Putamen (tissue), 1 donor: ENCODE results near the gene ATP13A2.

Experiments used
- DNase-seq: peaks from one replicate; pipeline ENCODE4 v3.0.0-alpha.2; 2016; ENCODE audit warnings: low spot score

The ATP13A2 gene

DNA sequence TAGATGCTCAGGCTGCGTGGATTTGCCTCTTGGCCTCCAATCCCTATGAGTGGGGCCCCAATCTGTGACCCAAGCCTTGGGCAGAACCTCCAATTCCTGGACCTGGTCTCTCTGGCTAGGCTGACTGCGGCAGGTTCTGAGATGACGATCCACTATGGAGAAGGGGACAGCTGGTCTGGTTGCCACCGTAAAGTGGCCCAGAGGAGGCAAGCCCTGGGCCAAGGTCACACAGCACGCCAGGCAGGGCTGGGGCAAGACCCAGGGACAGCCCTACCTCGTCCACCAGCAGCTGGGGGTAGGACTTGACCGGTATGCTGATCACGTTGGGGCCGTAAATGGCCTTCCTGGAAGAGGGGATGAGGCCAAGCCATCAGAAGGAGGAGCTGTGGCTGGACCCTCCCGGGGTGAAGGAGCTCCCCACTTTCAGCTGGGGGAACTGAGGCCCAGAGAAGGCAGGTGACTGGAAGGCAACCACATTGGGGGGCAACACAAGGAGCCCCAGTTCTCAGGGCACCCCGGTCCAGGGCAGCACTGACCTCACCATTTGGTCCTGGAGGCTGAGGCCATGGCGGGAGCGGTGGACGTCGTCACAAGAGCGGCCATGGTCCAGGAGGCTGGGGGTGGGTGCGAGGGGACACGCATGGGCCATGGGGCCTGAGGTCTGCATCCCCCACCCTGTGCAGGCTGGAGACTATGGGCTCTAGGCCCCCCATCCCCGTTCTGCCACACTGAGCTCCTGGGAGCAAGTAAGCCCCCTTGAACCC lies 9.8 kb downstream of the ATP13A2 start:
- no peak for DNase-seq

DNA sequence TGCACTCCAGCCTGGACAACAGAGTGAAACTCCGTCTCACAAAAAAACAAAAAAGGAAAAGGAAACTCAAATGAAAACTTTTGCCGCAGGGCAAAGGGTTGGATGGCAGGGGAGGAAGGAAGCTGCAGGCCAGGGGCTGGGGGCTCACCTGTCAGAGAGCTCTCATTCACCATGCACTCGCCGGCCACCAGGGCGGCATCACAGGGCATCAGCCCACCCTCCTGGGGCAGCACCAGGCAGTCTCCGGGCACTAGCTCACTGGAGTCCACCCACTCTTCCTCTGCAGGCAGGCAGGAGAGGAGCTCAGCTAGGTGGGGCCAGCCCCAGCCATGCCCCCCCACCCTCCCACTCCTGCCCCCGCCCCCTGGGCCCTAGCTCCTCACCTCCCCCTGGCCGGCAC lies 11.9 kb downstream of the ATP13A2 start:
- DNase-seq = no peak

DNA sequence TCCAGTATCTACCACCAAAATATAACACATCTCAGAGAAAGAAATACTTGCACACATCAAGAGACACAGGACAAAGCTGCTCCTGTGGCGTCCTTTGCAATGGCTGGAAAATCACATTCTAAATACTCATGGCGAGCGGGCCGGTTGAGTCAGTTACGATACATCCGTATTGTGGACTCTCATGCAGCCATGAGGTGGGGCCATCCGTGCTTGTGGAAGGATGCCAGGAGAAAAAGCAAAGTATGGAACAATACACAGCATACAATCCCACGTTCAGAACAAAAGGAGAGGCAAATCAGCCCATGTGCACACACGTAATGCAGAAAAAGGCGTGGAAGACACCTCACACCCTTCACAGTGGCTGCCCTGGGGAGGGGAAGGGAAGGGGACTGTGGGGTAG lies 13.1 kb downstream of the ATP13A2 start:
- no peak for DNase-seq

DNA sequence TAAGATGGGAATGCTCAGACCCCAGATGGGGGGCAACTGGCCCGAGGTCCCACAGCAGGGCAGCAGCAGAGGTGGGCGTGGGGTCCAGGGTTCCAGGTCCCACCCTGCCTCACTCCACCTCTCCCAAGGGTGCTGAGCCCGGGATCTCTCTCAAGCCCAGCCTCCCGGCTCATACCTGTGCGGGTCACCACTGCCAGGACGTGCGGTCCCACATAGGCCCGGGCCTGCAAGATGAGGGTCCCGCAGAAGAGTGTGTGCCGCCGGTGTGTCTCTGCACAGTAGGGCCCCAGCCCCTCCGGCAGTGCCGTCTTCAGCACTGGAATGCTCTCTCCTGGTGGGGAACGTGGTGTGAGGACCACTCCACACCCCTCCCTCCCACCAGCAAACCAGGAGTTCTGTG lies 14.9 kb downstream of the ATP13A2 start:
- no peak for DNase-seq

DNA sequence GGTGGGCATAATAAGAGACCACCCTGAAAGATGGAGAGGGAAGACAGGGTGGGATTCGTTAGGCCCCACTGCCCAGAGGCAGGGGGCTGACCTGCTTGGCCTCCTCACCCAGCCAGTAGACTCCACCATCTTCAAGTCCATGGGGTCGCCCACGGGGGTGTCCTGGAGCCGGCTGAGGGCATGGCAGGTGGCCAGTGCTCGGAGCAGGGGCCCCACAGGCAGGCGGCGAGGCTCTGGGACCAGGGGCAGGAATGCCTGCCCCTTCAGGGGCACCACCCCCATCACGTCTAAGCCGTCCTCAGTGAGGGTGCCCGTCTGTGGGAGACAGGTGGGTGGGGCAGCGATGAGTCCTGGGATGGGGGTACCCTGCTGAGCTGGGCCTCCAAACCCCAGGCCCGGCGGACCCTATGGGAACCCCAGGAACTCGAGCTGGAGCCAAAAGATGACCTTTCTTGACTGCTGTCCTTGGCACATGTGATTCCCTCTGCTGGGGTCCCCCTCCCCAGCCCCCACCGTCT lies 18.1 kb downstream of the ATP13A2 start:
- DNase-seq = no peak

DNA sequence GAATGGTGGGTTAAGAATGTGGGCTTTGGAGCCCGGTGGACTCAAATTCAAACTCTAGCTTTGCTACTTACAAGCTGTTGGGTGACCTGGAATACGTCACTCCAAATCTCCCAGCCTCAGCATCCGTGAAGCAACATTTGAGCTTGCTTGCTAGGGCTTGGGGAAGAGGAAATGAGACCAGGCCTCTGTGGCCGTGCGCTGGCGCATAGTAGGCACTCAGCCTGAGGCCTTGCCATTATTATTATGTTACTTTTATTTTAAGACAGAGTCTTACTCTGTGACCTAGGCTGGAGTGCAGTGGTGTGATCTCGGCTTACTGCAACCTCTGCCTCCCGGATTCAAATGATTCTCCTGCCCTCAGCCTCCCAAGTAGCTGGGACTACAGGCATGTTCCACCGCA lies 19.1 kb downstream of the ATP13A2 start:
- DNase-seq = no peak

DNA sequence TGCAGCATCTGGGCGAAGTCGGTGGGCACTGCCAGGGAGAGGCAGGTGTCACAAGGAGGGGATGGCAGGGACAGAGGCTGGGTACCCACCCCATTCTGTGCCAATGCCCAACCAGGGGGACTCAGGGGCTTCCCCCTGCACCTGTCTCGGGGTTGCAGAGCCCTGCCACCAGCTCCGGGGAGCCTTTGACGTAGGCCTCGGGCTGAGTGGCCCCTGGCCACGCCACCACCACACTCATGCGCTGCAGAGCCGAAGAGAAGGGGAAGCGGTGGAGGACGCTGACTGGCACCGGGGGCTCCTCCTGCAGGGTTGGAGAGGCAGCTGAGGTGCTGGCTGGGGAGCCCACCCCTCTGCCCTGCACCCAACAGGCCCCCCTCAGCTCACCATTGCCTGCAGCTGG lies 19.6 kb downstream of the ATP13A2 start:
- no peak for DNase-seq

DNA sequence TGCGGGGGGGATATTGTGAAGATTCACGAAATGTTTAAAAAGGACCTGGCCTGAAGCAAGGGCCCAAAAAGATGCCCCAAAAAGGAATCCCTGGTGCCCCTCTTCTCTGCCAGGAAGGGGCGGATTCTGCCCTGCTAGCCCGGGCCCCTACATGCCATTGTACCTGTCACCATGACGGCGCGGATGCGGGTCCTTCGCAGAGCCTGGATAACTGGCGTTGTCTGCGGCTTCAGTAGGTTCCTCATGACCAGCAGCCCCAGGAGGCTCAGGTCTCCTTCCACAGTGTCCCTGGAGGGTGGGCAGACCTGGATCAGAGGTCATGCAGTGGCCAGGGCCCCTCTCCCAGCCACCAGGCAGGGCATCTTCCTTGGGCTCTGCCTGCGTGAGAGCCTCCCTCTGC lies 20.2 kb downstream of the ATP13A2 start:
- DNase-seq = no peak

DNA sequence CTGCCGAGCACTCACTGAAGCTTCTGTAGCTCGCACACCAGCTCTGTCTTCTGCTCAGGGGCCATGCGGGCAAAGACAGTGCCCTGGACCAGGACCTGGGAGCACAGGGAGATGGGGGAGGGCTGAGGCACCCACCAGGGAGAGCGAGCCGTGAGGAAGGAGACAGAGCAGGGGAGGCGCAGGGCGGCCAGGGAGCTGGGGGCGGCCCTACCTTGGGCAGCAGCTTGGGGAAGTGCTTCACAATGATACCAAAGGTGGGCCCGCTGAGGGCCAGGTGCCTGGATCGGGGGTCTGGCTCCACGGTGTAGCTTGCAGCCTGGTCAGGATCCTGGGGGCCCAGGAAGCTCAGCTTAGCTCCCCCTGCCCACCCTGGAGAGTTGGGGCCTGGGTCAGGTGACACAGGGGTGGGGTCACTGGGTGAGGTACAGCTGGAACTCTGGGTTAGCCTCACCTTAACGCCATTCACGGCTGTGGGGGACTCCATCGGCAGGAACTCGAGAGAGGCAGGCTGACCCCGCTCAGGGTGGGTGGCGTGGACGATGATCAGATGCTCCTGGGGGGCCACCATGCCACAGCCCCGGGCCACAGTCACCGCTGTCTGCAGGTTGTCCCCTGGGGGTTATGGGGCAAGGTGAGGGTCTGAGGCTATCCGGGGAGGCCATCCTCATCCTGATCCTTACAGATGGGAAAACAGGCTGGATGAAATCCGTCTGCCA lies 21.9 kb downstream of the ATP13A2 start:
- no peak for DNase-seq

DNA sequence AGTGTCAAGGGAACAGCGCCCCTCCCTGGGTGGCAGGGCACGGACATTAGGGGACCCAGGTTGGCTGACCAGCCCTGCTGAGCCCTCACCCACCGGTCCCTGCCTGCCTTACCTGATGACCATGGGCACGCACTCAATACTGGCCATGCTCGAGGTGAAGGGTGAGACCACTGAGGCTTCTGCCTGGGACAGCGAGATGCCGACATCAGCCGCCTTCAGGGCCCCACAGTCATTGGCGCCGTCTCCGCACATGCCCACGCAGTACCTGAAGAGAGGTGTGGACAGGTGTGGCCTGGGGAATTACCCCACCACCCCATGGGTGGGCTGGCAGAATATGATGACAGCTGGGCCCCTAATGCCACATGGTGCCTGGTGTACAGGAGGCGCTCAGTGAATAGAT lies 23.5 kb downstream of the ATP13A2 start:
- DNase-seq = no peak

DNA sequence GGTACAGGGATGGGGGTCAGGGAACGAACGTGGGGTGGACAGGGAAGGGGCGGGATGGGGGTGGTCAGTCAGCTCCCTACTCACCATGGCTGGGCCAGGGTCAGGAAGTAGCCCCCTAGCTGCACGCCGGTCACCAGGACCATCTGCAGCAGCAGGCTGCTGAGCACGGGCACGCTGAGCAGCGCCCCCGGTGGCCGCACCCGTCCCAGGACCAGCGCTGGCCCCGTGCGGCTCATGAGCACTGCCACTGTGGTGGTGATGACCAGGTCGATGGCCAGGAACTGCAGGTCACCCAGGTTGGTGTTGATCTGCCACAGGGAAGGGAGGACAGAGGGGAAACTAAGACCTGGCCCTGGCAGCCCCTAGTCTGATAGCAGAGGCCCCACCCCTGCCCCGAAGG lies 24.8 kb downstream of the ATP13A2 start:
- no peak for DNase-seq

DNA sequence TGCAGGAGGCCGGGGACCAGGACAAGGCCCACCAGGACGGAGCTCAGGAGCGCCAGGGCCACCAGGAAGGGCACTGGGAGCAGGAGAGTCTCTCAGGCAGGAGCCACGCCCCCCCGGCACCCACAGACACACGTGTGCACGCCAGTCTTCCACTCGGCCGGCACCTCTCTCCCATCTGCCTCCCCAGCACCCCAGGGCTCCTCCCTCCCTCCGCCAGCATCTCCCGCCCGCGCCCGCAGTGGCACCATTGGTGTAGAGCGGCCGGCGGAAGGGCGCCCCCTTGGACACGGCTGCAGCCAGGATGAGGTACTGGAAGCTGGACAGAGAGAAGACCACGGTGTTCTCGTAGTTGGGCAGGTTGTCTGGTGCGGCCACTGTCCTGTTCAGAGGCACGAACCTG lies 25.2 kb downstream of the ATP13A2 start:
- DNase-seq = no peak

DNA sequence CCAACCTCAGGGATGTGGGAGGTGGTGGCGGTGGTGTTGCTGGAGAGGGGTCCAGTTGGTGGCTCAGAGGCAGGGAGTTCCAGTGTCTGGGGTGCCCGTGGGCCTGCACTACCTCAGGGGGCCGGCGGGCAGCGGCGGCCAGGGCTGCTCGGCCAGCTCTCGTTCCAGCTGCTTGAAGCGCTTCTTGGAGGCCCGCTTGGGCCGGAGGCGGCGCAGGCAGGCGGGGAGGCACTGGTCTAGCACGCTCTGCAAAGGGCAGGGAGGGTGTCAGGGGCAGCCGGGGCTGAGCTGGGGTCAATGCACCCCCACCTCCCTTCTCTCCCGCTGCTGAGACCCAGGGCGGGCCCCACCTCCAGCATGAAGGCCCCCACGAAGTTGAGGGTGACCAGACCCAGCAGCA lies 25.6 kb downstream of the ATP13A2 start:
- no peak for DNase-seq

DNA sequence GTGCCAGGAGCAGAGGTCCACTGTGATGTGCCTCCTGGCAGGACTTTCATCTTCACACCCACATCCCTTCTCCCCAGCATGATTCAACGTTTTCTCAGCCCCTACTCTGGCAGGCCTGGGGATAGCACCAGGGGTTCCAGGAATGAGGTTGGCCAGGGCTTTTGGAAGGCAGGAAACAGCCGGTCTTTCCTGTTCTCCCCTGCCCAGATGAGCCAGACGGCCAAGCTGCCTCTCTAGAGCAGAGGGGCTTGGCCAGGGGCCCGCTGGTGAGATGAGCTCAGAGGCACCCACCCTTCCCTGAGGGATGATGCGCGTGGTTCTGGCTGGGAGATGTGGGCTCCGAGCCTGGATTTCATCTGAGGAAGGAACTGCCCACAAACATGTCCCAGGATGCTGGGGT lies 27.0 kb downstream of the ATP13A2 start:
- DNase-seq = no peak

DNA sequence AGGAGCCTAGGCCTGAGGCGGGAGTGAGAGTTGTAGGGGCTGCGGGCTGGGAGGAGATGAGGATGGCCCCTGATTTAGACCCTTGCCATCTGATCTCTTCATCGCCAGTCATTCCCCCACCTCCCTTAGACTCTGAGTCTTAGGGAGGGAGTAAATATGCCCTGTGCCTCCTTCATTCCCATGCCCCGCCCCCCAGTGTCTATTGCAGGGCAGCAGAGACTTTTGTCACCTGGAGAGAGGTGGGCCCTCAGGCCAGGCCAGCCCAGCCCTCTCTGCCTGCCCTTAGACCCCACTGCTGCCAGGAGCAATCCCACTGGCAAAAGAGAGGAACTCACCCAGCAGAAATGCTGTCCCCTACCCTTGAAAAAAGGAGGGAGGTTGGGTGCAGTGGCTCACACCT lies 28.1 kb downstream of the ATP13A2 start:
- DNase-seq = no peak

DNA sequence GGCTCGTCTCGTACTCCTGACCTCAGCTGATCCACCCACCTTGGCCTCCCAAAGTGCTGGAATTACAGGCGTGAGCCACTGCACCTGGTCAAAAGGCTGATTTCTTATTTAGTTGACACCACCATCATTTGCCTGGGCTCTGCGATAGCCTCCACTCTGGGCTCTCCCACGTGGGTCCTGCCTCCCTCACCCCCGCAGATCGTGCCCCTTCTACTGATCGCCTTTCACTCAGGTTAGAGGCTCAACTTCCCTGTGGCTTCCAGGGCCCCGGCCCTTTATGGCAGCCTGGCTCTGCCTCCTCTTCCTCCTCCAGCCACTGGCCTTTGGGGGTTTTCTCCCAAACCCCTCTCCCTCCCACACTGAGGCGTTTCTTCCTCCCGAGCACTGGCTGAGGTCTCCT lies 28.8 kb downstream of the ATP13A2 start:
- DNase-seq = no peak

DNA sequence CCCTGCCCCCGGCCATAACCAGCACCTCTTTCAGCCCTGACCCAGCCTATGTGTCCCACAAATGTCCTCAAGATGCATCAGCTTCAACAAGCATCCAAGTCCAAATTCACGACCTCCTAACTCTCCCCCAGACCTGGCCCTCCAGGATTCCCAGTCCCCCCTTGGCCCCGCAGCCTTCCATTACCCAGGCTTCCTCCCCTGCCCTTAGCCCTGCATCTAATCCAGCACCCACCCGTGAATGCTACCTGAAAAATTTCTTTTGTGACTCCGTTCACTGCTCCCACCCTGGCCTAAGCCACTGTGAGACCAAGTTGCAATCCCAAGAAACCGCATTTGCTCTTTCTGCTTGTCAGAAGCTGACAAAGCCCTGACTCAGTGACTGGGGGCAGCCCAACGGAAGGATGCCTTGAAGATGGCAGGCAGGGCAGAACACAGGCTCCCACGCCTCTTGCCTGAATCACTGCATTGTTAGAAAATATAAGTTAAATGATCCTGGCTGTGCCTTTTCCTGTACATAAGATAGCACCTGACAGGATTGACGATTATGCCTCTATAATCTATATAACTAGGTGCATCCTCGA lies 30.4 kb downstream of the ATP13A2 start:
- no peak for DNase-seq

DNA sequence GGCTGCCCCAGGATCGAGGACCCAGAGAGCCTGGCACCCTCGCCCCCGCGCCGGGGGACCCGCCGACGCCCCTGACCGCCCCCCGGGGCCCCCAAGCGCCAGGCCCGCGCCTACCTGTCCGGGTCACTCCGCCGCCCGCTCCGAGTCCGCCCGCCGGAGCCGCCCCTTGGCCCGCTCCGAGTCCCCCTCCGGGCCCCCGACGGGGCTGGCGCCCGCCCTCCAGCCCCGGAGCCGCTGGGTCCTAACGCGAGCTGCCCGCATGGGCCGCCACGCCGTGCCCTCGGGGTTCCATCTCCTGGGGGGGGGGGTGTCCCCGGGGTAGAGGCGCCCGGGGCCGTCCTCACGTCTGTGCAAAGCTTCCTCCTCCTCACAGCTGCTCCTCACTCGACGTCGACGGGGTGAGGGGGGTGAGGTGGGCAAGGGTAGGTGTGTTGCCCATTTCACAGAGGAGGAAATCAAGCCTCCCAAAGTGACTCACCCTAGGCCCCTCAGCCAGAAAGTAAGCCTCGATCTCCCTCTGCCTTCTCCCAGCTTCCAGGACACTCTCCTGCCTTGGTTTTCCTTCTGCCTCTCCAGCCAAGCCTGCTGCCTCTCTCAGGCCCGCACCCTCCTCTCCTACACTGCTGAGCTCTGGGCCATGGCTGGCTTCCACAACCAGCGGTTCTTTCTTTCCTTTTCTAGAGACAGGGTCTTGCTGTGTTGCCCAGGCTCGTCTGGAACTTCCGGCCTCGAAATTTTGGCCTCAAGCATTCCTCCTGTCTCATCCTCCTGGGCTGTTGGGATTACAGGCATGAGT lies 31.1 kb downstream of the ATP13A2 start, which contains the start of gene MFAP2:
TSS of gene MFAP2 (minus strand) at position 148 of the 796 bp plus-strand sequence. CDS start 2,347 bp downstream, outside the sequence.
- no peak for DNase-seq

DNA sequence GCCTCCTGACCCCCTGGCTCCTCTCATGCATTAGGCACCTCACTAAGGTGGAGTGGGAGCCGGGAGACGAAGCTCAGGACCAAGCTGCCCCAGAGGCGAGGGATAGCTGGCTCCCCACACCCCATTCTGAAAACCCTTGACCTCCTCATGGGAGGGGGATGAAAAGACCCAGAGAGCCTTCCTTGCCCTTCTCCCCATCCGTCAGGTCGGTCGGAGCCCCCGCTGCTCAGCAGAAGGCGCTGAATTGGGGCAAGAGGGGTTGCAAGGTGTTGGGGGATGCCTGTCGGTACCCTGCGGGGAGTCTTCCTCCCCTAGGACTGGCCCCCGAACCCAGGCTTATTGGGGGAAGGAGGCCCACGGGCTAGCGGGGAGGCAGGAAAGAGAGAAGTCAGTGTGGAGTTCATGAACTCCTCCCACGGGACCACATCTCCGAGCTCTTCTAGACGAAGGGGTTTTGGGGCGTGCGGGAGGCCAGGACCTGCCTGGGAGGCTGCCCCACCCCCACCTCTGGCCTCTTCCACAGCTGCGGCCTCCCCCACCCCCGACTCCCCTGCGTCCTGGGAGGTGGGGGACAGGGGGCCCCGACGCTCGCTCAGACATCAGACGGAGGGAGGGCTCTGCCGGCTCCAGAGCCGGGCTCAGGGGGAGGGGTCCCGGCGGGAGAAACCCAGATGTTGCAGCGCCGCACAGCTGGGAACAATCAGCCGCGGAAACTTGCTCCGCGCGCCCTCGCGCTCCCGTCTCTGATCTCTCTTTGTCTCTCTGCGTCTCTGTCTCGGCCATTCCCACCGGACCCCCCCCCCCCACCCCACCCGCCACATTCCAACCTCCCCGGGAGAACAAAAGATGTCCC lies 32.0 kb downstream of the ATP13A2 start:
- no peak for DNase-seq

DNA sequence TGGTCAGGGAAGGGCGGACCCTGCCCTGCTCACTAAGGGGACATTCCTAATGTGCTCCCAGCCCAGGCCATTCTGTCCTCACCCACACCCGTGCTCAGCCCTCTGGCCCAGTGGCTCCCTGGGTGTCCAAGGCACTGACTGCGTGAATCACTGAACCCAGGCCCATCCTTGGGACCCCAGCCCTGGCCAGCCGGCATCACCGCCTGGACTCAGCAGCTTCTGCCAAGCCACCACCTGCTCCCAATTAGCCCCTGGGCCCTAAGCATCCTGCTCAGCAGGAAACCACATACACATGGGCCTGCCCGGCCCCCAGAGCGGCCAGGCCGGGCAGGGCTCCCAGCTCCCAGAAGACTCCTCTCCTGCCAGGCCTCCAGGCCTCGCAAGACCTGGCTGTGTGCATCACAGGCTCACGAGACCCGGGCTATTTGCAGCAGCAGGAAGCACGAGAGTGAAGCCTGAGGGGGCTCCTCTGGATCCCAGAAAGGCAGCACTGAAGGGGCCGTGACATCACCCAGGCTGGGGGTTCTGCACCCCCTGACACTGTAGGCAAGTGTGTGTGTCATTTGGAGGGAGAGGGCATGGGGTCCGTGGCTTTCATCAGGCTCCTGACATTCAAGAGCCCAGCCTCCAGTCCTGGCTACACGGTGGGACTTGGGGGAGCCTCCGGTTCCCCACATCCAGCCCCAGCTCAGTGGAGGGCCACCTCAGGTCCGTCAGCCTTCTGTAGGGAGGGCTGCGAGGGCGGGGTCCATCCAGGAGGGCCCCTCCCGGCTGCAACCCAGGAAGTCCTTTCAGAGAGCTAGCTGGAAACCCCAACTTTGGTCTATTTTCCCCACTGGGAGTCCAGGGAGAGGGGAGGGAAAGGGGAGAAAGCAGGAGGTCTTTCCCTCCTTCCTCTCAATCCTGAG lies 32.9 kb downstream of the ATP13A2 start:
- DNase-seq = no peak
